ENCODE data around the gene SPDEF.

SPDEF gene

GRCh38 chr6:34589140-34589539, 33.0 kb upstream of the SPDEF start:
- TF ChIP-seq ZFX (IDR thresholded peaks at IDR 0.05; ENCODE audit: borderline replicate concordance), result no peak
- TF ChIP-seq, protein P1, sequence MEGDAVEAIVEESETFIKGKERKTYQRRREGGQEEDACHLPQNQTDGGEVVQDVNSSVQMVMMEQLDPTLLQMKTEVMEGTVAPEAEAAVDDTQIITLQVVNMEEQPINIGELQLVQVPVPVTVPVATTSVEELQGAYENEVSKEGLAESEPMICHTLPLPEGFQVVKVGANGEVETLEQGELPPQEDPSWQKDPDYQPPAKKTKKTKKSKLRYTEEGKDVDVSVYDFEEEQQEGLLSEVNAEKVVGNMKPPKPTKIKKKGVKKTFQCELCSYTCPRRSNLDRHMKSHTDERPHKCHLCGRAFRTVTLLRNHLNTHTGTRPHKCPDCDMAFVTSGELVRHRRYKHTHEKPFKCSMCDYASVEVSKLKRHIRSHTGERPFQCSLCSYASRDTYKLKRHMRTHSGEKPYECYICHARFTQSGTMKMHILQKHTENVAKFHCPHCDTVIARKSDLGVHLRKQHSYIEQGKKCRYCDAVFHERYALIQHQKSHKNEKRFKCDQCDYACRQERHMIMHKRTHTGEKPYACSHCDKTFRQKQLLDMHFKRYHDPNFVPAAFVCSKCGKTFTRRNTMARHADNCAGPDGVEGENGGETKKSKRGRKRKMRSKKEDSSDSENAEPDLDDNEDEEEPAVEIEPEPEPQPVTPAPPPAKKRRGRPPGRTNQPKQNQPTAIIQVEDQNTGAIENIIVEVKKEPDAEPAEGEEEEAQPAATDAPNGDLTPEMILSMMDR (IDR thresholded peaks at IDR 0.05), result no peak
- H3K27ac ChIP-seq, result no peak overlapping the region

DNA sequence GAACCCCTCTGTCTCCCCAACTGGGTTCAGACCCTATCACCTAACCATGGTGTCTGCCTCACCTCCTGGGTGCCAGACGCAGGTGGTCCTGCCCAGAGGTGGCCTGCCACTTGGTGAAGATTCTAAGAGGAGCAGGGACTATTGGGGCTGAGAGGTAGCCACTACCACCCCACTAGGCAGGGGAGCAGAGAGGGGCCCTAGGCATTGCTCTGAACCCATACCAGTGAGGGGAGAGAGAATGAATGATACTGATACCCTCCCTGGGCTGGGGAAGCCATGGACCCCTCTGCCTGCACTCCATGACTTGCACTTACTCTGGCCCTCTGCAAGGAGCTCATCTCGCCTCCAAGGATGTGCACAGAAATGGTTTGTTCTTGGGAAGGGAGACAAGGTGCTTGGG, 31.7 kb upstream of the SPDEF start:
- TF ChIP-seq, protein P1 (IDR thresholded peaks at IDR 0.05), result no peak
- no peak for TF ChIP-seq ZFX (IDR thresholded peaks at IDR 0.05; ENCODE audit: borderline replicate concordance)
- H3K27ac ChIP-seq, result no peak overlapping the region

DNA sequence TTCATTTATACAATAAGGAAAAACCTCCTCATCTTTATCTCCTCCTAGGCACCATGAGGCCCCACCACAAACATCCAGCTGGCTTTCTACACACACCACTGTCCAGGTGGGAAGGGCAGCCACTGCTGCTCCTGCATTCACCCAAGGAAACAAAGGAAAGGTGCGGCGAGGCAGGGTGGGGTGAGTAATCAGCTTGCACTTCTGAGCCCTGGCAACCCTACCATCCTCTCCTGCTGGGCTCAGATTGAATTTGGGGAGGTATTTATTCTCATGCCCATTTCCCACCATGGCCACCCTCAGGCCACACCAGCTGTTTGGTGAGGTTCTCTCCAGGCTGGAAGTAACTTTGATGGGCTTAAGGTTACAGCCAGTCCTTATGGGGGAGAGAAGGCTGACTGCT, 31.2 kb upstream of the SPDEF start:
- TF ChIP-seq ZFX (IDR thresholded peaks at IDR 0.05; ENCODE audit: borderline replicate concordance), result no peak
- TF ChIP-seq, protein P1 (IDR thresholded peaks at IDR 0.05), result no peak
- H3K27ac ChIP-seq, result no peak overlapping the region

DNA sequence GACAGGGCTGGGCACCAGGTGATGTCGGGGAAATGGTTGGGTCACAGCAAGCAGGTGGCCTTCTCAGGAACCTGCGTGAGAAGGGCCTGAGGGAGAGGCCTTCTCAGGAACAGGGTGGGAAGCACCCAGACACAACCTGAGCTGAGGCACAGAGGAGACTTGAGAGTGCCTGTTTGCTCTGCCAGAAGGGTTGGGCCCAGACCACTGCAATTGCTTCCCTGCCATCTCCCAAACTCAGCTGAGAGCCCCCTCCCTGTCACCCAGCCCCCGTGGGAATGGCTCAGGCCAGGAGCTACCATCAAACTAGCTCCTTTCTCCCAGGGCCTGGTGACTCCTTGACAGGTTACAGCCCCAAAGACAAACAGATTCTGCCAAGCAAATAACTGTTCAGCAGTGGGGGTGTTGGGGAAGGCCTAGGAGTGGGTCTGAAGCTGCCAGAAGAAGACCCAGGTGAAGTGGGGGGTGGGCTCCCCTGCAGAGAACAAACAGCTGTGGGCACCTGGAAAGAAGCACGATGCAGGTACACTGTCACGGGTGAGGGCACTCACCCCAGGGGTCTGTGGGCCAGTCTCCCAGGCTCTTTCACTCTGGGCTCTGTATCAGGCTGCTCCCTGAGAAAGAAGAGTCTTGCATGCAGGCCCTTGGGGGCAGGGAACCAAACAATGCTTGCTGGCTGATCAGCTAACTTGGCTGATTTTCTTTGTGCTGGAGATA, 30.4 kb upstream of the SPDEF start:
- TF ChIP-seq, protein P1 (IDR thresholded peaks at IDR 0.05), result no peak
- no peak for TF ChIP-seq ZFX (IDR thresholded peaks at IDR 0.05; ENCODE audit: borderline replicate concordance)
- no peak overlapping the region for H3K27ac ChIP-seq

GRCh38 chr6:34585512-34586061, 29.5 kb upstream of the SPDEF start:
- TF ChIP-seq ZFX (IDR thresholded peaks at IDR 0.05; ENCODE audit: borderline replicate concordance), result no peak
- TF ChIP-seq, protein P1 (IDR thresholded peaks at IDR 0.05), result no peak
- no peak overlapping the region for H3K27ac ChIP-seq

- no peak for TF ChIP-seq ZFX (IDR thresholded peaks at IDR 0.05; ENCODE audit: borderline replicate concordance)
- TF ChIP-seq, protein P1 (IDR thresholded peaks at IDR 0.05), result no peak
Observed at GRCh38 chr6:34585108-34585507, 29.0 kb upstream of the SPDEF start.

GRCh38 chr6:34584694-34585093, 28.6 kb upstream of the SPDEF start:
- TF ChIP-seq ZFX (IDR thresholded peaks at IDR 0.05; ENCODE audit: borderline replicate concordance), result no peak
- TF ChIP-seq, protein P1 (IDR thresholded peaks at IDR 0.05), result no peak
- H3K27ac ChIP-seq, result no peak overlapping the region

More at GRCh38 chr6:34585108-34585507, 29.0 kb upstream of the SPDEF start:
- no peak overlapping the region for H3K27ac ChIP-seq

Measured in 22Rv1 (cell line).